Measurements from ENCODE around the gene UBE2I.
"Not testable (repeated sequence)": the region's sequence is repeated elsewhere in the genome, so short reads cannot be mapped to it uniquely, and the experiment has no call there.

Gene UBE2I

DNA sequence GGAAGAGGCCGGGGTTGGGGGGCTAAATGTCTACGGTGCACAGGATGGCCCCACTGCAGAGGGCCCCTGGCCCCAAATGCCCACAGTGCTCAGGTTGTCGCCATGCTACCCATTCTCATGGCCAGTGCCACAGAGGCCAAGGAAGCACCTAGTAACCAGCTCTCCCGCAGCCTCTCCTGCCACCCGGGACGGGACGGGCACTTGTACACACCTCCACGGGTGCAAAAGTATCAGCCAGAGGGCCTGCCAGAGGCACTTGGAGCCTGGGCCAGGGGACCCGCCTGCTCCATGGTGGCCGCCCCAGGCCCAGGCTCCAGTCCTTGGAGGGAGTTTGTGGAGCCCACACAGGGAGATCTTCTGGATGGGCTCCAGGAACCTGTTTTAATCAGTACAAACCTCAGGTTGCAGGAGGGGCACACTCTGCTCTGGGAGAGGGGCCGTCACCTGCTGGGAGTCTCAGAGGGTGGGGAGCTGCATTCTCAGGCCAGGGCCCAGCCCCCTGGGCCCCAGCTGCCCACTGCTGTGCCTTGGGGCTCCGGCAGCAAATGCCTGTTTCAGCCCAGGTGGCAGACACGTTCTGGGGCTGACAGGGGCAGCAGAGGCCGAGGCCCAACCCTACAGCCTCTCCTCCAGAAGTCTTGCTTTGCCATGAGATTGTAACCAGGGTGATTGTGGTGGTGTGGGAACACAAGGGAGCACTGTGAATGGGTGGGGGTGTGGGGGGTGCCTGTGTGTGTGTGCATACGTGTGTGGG is 45.7 kb upstream of the UBE2I start:
- no peak for DNase-seq (ENCODE audit: low read depth)
- TF ChIP-seq, protein P1, sequence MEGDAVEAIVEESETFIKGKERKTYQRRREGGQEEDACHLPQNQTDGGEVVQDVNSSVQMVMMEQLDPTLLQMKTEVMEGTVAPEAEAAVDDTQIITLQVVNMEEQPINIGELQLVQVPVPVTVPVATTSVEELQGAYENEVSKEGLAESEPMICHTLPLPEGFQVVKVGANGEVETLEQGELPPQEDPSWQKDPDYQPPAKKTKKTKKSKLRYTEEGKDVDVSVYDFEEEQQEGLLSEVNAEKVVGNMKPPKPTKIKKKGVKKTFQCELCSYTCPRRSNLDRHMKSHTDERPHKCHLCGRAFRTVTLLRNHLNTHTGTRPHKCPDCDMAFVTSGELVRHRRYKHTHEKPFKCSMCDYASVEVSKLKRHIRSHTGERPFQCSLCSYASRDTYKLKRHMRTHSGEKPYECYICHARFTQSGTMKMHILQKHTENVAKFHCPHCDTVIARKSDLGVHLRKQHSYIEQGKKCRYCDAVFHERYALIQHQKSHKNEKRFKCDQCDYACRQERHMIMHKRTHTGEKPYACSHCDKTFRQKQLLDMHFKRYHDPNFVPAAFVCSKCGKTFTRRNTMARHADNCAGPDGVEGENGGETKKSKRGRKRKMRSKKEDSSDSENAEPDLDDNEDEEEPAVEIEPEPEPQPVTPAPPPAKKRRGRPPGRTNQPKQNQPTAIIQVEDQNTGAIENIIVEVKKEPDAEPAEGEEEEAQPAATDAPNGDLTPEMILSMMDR (IDR thresholded peaks at IDR 0.05; ENCODE audit: insufficient read depth, low read depth, low read length, missing control alignments) = no peak
- H3K4me3 ChIP-seq (ENCODE audit: low read depth, low read length) = no peak overlapping the region

DNA sequence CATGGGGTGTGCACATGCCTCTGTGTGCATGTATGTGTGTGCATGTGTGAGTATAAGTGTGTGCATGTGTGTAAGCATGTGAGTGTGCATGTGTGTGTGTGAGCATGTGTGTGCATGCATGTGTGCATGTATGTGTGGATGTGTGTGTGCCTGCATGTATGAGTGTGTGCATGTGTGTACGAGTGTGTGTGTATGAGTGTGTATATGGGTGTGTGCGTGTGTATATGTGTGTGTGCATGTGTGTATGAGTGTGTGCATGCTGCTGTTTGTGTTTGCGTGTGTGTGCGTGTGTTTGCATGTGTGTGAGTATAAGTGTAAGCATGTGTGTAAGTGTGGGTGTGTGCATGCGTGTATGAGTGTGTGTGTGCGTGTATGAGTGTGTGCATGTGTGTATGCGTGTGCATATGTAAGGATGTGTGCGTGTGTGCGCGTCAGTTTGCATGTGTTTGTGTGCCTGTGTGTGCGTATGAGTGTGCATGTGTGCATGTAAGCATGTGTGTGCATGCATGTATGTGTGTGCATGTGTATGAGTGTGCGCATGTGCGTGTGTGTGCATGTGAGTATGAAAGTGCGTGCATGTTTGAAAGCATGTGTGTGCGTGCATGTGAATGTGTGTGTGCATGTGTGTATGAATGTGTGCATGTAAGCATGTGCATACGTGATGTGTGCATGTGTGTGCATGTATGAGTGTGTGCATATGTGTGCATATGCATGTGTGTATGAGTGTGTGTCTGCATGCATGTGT is 44.9 kb upstream of the UBE2I start:
- no peak overlapping the region for H3K4me3 ChIP-seq (ENCODE audit: low read depth, low read length)
- TF ChIP-seq, protein P1 (IDR thresholded peaks at IDR 0.05; ENCODE audit: insufficient read depth, low read depth, low read length, missing control alignments) = no peak
- DNase-seq (ENCODE audit: low read depth) = no peak

DNA sequence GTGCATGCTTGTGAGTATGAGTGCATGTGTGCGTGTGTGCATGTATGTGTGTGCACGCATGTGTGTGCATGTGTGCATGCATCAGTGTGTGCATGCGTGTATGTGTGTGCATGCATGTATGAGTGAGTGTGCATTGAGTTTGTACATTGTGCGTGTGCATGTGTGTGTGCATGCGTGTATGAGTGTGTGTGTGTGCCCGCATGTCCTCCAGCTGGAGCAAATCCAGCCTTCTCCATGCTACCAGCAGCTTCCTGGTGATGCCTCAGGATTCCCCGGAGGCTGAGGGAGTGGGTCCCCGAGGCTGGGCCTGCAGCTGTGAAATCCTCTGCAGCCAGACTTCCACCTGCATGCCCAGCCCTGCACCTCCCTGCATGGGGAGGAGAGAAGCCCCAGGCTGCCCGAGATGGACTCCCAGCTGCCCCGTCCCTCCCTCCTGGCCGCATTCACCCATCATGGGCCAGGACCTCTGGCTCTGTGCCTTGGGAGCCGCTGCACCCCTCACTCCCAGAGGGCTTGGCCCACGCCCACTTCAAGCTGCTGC is 44.3 kb upstream of the UBE2I start:
- no peak overlapping the region for H3K4me3 ChIP-seq (ENCODE audit: low read depth, low read length)
- no peak for DNase-seq (ENCODE audit: low read depth)
- TF ChIP-seq, protein P1 (IDR thresholded peaks at IDR 0.05; ENCODE audit: insufficient read depth, low read depth, low read length, missing control alignments) = no peak

DNA sequence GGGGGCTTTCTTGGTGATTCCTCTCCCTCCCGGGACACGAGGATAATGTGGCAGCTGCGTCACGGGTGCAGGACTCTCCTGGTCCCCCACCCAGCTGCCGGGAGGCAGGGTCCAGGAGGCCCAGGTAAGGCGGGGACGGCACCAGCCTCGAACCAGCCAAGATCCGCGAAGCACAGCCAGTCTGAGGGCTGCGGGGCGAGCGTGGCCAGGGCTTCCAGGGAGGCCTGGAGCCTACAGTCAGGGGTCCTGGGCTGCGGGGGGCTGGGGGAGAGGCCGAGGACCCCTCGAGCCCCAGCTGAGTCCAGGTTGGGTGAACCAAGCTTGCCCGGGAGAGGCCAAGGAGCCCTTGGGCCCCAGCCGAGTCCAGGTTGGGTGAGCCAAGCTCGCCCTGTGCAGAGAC is 43.6 kb upstream of the UBE2I start:
- TF ChIP-seq, protein P1 (IDR thresholded peaks at IDR 0.05; ENCODE audit: insufficient read depth, low read depth, low read length, missing control alignments) = no peak
- DNase-seq (ENCODE audit: low read depth) = no peak
- no peak overlapping the region for H3K4me3 ChIP-seq (ENCODE audit: low read depth, low read length)

DNA sequence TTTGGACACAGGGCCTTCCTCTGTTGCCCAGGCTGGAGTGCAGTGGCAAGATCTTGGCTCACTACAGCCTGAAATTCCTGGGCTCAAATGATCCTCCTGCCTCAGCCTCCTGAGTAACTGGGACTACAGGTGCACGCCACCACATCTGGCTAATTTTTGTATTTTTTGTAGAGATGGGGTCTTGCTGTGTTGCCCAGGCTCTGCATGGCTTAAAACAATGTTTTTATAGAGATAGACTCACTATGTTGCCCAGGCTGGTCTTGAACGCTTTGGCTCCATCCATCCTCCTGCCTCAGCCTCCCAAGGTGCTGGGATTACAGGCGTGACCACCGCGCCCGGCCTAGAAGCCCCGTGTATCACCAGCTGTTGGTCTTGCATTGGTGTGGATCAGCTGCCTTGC is 40.0 kb upstream of the UBE2I start:
- DNase-seq (ENCODE audit: low read depth) = not testable (repeated sequence)

DNA sequence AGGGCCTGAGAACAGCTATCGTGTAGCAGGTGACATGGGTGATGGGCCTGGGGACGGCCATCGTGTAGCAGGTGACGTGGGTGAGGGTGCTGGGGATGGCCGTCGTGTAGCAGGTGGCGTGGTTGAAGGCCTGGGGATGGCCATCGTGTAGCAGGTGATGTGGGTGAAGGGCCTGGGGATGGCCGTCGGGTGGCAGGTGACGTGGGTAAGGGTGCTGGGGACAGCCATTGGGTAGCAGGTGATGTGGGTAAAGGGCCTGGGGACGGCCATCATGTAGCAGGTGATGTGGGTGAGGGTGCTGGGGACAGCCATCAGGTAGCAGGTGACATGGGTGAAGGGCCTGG is 38.1 kb upstream of the UBE2I start:
- TF ChIP-seq, protein P1 (IDR thresholded peaks at IDR 0.05; ENCODE audit: insufficient read depth, low read depth, low read length, missing control alignments) = no peak
- no peak for DNase-seq (ENCODE audit: low read depth)
- no peak overlapping the region for H3K4me3 ChIP-seq (ENCODE audit: low read depth, low read length)

More for the DNA sequence above, 40.0 kb upstream of the UBE2I start:
- not testable (repeated sequence) for H3K4me3 ChIP-seq (ENCODE audit: low read depth, low read length)

DNA sequence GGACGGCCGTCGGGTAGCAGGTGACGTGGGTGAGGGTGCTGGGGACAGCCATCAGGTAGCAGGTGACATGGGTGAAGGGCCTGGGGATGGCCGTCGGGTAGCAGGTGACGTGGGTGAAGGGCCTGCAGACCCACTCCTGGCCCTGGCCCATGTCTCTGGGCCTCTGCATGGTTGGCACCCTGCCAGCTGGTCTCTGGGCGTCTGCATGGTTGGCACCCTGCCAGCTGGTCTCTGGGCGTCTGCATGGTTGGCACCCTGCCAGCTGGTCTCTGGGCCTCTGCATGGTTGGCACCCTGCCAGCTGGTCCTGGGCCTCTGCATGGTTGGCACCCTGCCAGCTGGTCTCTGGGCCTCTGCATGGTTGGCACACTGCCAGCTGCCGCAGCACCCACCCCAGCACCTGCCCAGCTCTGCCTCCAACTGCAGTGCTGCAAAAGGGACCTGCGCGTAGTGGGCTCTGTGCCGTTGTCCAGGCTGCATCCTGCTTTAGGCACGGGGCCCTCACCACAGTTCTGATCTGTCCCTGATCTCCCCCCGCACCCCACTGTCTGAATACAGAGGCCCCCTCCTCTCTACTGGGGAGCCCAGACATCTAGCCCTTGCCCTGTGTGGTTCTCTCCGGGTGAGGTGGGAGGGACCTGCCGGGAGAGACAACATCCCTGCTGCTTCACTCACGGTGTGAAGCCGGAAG is 37.6 kb upstream of the UBE2I start:
- not testable (repeated sequence) for DNase-seq (ENCODE audit: low read depth); H3K4me3 ChIP-seq (ENCODE audit: low read depth, low read length)

All from GM12865 (cell line).